Measurements from ENCODE around the gene E2F1.

E2F1 gene

DNA sequence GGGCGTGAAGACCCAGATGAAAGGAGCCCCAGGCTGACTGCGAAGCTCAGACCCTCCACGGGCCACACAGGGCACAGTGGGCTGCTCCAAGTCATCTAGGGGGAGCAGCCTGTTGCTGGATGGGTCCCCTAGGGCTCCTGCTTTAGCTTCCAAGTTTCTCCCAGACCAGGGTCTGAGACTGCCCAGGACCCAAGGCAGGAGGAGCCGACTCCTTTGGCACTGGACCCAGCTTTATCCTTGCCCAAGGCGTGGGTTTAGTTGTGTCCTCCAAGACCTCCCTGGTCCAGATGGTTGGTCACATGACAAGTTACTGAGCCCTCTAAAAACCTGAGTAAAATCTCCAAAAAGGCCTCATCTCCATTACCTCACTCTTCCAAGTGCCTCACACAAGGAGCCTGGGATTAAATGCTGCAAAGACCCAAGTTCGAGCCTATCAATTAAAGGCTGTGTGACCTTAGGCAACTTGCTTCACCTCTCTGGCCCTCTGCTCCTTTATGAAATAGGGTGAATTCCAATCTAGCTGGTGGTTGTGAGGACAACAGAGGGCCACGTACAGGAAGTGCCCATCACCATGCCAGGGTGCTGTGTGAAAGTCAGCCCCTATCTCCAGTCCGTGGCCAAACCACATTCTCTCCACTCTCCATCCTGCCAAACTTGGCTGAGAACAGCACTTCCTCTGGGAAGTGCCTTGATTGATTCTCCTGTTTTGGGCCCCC, 14.5 kb downstream of the E2F1 start:
- DNase-seq (ENCODE audit: low spot score): no peak

DNA sequence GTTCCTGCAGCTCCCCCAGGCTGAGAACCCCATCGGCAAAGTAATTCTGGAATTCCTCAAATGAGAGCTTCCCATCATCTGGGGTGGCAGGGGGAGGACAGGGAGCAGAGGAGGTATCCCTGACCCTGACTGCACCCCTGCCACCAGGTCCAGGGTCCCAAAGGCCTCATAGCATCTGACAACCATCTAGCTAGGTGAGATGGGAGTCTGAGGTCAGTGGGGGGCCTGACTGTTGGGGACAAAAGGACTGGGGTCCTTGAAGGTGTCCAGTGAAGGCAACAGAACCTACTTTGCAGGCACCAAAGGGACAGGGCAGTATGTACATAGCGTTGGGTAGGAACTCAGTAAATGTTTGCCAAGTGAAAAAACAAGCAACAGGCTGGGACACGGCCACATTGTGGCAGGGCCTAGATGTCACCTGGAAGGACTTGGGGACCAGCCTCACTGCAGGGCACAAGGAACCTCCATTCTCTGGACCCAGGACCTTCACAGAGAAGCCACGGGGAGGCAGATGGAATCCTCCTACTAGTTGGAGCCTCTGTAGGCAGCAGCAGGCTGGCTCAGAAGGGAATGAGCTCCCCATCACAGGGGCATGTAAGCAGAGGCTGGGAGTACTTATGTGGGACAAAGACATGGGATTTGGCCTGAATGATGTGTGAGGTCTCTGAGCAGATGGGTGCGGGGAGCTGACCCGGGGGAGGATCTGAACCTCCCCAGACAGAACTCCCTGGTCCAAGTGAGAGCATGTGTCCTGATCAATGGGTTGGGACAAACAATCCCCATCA, 15.3 kb downstream of the E2F1 start:
- no peak for DNase-seq (ENCODE audit: low spot score)

DNA sequence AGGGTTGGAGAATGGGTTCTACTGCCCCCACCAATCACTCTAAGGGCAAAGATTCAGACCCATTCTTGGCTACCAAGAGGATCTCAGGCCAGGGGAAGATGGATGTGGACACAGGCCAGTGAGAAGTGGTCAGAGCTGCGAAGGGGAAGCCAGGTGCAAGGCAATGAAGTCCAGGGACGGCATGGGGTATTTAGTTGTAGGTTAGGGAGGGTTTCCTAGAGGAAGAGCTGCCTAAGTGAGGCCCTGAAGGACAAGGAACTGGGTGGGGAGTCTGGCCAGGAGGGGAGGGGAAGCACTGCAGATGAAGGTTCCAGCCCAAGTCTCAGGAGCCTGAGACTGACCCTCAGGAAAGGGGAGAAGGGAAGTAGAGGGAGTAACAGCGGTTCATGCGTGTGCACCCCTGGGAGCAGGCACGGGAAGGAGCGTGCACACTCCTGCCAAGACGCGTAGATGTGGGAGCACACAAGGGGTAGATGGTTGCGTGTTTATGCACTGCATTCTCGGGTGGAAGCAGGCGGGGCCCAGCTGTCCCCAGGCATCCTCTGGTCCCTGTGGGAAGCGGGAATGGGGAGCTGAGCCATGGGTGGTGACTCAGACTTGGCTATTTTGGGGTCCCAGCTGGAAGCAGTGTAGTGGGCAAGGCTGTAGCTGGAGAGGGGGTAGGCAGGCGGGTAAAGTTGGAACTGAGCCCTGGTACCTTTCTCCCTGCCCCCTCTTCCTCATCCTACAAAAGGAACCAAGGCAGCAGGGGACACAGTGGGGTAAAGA, 16.1 kb downstream of the E2F1 start:
- DNase-seq (ENCODE audit: low spot score): no peak

DNA sequence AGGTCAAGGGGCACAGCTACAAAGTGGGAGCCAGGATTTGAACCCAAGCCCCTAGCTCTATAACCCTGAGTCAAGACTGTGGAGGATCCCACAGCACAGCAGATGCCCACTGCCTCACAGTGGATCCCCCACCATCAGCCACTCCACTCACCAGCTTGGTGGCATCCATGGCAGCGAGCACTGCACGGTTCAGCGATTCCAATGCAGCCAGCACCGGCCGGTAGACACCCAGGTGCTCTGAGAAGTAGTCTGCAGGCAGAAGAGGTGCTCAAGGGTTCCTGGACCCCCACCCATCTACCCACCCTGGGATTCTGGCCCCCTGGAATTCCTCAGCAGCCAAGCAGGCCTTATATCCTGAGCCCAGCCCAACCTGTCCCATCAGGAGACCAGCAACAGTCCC, 17.0 kb downstream of the E2F1 start:
- DNase-seq (ENCODE audit: low spot score): no peak

DNA sequence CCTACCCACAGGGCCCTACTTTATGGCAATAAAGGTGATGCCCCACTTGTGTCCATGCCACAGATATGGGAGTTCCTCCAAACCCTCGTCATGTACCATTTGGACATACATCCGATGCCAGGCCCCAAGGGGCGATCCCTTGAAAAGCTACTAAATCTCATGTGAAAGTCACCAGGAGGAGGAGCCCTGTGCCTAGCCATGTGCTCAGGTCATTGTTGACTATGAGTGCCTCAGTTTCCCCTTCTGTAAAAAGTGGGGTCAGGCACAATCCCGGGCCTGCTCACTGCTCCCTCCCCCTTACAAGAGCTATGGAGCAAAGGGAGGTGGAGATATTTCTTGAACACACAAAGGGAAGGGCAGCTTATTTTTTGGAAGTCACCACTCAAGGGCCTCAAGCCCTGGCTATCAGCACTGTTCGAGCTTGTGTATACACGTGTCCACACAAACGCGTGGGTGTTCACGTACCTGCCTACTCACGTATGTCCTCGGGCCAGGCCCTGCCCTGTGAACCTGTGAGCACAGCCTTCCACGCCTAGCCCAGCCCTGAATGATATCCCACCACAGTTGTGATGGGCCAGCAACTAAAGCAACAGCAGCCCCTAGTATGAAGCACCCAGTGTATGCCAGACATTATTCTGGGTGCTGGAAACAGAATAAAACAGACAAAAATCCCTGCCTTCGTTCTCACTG, 17.6 kb downstream of the E2F1 start:
- DNase-seq (ENCODE audit: low spot score): no peak

DNA sequence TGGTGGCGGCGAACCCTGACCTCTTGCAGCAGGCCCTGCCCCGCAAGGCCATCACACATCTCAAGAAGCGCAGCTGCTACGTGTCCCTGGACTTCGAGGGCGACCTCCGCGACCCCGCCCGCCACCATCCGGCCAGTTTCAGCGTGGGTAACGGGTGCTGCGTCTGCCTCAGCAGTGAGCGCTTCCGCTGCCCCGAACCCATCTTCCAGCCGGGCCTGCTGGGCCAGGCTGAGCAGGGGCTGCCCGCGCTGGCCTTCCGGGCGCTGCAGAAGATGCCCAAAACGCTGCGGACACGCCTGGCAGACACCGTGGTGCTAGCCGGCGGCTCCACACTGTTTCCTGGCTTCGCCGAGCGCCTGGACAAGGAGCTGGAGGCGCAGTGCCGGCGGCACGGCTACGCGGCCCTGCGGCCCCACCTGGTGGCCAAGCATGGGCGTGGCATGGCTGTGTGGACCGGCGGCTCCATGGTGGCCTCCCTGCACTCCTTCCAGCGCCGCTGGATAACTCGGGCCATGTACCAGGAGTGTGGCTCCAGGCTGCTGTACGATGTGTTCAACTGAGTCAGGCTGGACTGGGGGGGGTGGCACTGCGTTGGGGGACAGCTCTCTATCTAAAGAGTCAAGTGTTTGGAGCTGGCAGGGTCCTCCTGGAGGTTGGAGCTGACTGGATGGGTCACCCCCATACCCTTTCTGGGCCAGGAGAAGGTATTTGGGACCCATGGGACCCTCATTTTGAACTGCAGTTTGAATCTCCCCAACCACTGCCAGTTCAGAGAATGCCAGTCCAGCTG, 18.3 kb downstream of the E2F1 start:
- peak; percentile 76 for DNase-seq (ENCODE audit: low spot score)

DNA sequence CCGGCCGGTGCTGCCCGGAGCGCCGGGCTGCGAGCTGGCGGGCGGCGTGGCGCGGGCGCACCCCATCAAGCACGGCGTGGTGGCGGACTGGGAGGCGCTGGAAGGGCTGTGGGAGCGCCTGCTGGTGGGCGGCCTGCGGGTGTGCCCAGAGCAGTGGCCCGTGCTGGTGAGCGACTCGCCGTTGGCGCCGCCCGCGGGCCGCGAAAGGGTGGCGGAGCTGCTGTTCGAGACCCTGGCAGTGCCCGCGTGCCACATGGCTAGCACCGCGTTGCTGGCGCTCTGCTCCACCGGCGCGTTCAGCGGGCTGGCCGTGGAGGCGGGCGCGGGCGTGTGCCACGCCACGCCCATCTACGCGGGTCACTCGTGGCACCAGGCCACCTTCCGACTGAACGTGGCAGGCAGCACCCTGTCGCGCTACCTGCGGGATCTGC, 18.9 kb downstream of the E2F1 start:
- DNase-seq (ENCODE audit: low spot score): no peak

DNA sequence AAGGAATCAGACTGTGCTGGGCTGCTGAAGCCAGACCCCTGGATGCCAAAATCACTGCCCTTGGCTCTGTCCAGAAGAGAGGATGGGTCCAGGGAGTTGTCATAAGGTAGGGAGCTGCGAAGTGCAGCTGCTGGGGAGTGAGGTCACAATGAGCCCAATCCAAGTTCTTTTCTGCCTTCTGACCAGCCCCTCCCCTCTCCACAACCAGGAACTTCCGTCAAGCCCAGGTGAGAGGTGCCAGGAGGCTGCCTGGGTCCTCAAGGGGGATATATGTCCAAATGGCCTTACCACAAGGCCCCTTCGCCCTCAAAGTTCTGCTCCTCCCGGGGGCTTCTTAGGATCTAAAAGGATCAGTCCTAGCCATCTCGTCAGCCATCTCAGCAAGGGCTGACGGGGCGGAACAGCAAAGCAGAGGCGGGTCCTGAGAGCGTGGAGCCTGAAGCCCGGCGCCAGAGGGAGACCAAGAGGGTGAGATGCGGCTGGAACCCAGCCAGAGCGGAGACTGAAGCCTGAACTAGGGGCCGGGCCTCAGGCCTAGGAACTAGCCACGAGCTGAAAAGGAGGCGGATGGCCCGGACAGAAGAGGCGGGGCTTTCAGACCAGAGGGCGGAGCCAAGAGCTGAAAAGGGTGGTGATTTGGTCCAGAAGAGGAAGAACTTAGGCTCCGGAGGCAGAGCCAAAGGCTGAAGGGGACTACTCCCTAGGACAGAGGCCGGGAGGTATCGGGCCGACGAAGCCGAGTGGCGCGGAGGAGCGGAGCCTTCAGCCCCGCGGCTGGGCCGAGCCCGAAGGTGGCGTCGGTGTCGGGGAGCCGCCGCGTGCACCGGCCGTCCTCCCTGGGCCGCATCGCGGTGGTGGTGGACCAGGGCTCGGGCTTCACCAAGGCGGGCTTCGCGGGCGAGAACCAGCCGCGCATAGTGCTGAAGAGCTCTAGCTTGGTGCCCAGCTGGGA, 19.6 kb downstream of the E2F1 start, which contains the start of gene ACTL10:
Gene ACTL10, plus strand, starts transcription at position 651 of the 952 bp plus-strand sequence. CDS start 555 bp downstream, outside the sequence.
- DNase-seq (ENCODE audit: low spot score): peak; percentile 82

DNA sequence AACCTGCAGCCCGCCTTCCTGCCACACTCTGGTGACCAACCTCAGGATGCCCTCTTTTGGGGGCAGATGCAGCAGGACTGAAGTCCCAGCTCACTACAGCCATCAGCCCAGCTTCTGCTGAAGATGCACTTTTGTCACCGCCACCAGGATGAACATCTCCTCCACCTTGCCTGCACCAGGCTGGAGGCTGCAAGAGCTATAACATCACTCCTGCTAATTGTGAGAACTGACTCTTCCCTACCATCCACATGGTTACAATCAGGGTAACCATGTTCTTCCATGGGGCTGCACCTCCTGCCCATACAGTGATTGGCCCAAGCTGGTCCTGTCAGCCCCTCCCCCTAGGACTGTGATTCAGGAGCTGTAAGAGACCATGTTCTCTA, 21.4 kb downstream of the E2F1 start:
- no peak for DNase-seq (ENCODE audit: low spot score)

DNA sequence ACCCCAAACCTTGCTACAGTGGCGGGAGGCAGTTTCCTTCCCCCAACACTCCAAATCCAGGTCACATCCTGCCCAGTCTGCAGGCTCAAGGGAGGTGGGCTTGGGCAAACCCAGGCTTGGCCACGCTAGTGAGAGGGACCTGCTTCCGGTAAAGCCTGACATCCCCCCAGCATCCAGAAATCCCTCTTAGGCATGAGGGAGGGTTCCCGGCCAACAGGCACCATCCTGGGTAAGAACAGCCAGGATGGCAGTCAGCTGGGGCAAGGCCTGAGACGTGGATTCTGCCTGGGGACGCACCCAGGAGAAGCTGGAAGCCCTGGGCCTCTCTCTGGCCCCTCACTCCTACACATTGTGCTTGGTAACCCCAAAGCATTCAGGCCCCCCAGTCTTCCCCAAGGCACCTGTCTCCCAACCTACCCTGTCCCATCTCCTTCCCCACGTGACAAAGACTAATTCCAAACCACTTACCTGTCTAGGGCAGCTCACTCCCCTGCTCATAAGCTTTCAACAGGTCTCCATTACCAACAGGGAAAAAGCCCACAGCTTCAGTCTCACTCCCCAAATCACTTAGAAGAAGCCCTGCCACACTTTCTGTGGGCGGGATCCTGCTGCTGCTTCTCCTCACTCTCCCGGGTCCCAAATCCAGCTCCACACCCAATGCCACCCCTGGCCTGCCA, 22.0 kb downstream of the E2F1 start:
- no peak for DNase-seq (ENCODE audit: low spot score)

DNA sequence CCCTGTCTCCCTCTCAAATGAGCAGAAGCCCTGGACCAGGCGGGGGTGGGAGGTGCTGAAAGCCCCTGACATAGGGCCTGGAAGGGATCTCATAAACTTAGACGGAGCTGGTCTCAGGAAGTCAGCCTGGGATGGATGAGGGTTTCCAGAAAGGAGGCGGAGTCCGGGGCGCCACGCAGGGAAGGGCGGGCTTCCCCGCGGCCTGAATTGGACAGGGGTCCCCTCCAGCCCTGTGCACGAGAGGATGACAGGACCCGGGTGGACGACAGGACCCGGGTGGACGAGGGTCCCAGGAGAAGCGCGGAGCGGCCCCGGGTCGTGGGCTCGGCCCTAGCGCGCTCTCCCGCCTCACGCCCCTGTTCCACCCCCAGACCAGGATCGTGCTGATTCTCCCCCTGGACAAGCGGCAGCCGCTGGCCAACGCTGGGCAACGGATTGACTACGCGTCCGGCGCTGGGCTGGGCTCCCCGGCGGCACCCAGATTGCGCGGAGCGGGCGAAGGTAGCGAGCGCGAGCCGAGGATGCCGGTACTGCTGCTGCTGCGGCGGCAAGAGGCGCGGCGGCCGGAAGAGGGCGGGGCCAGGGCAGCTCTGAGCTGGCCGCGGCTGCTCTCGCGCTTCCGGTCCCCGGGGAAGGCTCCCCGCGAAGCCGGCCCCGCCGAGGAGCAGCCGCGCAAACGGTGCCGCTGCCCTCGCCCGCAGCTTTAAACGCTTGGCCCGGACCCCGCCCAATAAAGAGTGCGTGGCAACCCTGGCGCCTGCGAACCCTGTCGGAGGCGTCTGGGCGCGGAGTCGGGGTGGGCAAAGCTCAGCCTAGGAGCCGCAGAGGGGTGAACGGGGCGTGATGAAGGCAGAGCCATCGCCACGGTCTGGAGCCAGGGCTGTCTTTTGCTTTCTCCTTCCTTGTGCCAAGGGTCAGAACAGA, 22.8 kb downstream of the E2F1 start:
- DNase-seq (ENCODE audit: low spot score): peak; percentile 86

DNA sequence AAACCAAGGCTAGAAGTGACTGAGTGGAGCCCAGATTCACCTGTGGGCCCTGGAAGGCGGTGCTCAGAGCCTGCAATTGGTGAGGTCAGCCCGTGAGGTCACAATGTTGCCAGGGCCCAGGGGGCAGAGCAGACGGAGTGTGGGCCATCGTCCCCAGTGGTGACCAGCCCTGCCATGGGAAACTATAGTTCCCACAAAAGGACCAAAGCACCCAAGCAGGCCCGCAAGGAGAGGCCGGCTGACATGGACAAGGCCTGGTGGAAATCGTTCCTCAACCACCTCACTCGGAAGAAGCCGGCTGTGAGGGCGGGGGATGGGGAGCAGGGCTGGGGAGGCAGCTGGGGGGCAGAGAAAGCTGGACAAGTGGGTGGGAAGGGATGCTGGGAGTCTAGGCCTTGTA, 24.0 kb downstream of the E2F1 start, which contains the start of gene C20orf144:
Gene C20orf144, plus strand, starts transcription at position 156 of the 400 bp plus-strand sequence. Its CDS starts 19 bp downstream, at position 175.
- DNase-seq (ENCODE audit: low spot score): no peak

DNA sequence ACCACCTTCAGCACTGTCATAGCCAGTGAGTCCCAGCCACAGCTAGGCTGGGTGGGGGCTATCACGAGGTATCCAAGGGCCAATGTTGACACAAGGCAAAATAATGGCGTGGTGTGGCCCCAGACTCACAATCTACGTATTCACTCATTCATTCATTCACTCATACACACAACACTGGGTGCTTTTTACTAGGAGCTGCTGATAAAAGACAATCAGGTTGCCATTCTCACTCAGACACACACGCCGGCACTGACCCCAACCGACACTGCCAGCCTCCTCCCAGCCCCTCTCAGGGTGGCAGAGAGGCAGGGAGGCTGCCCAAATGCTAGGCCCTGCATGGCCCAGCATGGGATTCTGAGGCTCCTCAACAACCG, 25.5 kb downstream of the E2F1 start:
- no peak for DNase-seq (ENCODE audit: low spot score)

DNA sequence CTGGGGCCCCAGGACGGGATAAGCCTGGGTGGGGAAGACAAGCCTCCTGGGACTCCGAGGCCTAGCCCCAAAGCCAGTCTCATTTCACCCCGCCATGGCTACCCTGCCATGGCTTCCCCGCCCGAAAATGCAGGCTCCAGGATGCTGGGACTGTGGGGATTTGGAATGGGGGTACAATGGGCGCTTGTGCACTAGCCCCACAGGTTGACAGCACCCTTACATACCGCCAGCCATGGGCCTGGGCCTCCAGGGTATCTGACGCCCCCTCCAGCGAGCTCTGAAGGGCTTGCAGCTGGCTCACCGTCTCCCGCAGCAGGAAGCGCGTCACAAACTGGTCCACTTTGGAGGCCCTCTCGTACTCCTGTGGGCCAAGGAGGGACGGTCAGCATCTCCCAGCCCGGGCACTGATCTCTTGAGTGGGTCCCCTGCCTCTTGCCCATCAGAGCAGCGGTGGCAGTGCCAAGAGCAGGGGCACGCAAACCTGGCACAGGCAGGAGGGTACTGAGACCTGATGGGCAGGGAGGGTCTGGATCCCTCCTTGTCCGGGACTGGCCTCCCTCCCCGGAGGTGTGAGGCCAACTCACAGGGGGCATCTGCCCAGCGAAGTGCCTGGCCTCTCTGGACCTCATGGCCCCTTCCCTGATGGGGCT, 26.0 kb downstream of the E2F1 start:
- DNase-seq (ENCODE audit: low spot score): no peak

DNA sequence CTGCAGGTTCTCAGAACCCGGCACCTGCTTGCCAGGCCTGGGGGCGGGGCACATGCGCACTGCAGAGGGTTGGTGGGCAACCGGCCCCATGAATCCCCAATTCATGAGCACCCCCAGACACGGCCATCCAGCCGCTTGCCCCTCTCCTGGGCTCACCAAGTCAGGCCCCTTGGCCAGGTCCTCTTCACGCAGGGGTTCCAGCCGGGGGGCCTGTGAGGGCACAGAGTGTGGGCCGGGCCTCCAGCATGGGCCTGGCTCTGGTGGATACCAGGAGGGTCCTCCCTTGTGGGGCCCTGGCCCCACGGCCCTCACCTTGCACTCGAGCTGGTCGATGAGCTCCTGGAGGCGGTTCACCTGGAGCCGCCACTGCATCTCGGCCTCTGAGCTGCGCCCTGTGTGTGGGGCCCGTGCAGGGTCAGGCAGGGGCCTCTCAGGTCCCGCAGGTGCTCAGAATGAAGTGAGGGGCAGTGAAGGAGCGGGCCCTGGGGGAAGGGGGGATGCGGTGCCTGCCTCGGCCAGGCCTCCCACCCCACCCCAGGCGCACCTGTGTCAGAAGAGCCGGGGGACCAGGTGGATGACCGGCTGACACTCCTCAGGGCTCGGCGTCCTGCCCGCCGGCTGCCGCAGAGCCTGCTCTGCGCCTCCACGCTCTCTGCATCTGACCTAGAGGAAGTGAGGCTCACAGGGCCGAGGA, 26.7 kb downstream of the E2F1 start:
- no peak for DNase-seq (ENCODE audit: low spot score)

DNA sequence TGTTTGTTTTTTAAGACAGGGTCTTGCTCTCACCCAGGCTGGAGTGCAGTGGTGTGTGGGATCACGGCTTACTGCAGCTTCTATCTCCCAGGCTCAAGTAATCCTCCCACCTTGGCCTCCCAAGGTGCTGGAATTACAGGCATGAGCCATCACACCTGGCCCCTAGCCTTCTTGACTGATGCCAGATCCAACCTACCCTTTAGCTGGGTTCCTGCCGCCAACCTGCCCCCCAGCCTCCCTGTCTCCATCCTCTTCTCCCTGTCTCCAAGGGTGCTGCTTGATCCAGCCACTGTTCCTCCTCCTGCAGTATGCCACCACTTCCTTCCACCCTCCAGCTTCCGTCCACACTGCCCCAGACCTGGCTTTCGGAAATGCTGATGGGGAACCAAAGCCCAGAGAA, 27.3 kb downstream of the E2F1 start:
- DNase-seq (ENCODE audit: low spot score): no peak

DNA sequence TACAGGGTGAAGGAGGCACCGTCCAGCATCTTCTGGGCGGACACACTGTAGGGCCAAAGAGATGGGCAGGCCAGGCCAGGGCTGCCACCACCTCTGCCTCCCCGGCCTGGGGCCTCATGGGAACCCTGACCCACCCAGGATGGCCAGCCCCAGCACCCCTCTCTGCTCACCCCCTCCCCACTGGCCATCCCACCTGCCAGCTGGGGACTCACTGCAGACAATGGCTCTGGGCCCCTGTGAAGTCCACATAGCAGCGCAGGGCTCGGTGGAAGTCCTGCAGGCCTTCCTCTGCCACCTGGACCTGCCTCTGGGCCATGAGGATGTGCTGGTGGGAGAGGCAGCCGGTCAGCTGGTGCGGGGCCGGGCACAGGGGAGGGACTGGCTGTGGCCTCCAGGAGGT, 27.7 kb downstream of the E2F1 start:
- DNase-seq (ENCODE audit: low spot score): no peak

Data from CD4-positive, alpha-beta T cell treated with Interleukin-6 at 100 ng/mL for 8 hours (primary cell).